Globus pallidus (tissue), 1 donor: ENCODE results near the gene KLHL17.
"Not testable (repeated sequence)": the region's sequence is repeated elsewhere in the genome, so short reads cannot be mapped to it uniquely, and the experiment has no call there.

Experiments
- DNase-seq: peaks from one replicate; pipeline ENCODE4 v3.0.0-alpha.2; 2015; ENCODE audit warnings: low spot score

KLHL17 gene

DNA sequence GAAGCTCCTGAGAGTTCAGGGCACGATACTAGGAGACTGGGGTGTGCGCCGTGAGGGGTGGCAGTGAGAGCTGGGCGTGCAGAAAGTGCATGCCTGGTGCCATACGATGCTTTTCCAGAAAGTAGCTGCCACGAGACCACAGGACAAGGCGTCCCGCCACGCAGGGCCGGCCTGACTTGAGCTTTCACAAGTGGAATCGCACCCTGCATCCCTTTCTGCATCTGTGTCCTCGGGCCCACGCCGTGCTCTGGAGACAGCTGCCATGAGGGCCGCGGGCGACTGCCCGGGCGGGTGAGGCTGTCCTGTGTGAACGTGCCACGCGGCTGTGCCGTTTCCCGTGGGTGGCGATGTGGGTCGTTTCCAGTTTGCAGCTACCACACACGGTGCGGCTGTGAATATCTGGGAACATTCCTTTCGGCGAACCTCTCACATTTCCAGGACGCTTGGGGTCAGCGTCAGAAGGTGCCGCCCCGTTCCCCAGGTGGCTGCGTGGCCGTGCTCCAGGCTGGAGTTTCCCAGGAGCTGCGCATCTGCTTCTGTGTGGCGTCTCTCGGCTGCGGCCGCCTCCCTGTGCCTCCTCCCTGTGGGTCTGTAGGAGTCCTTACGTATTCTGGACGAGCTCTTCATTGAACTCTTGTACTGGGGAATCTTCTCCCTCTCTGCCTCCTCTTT, 22.5 kb downstream of the KLHL17 start:
- no peak for DNase-seq

DNA sequence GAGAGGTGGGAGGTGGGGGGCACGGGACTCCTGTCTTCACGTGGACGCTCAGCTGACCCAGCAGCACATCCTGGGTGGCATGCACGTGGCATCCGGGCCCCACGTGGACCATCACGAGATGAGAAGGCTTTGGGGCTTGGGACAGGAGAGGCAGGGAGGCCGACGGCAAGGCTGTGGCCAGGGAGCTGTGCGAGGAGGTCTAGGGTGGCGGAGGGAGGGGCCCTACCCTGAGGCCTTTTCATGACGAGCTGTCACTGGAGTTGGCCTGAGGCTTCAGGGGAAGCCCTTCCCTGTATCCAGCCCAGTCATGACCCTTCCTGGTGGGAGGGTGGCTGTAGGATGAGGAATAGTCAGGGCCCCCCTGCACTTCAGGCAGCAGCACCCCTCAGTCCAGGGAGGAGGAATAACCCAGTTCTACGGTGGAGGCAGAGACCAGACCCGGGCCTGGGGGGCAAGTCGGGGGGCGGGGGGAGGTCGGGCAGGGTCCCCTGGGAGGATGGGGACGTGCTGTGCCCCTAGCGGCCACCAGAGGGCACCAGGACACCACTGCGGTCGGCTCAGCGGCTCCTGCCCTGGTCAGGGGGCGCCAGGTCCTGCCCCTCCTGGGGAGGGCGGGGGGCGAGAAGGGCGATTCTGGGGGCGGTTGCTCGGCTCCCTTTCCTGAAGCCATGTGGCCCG, 23.6 kb downstream of the KLHL17 start:
- no peak for DNase-seq

DNA sequence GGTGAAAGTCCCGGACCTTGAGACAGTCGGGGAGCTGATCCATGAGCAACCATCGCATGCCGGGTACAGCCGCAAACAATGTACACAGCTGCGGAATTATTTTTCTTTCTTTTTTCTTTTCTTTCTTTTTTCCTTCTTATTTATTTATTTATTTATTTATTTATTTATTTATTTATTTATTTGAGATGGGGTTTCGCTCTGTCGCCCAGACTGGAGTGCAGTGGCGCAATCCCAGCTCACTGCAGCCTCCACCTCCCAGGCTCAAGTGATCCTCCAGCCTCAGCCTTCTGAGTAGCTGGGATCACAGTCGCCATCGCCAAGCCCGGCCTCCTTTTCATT, 24.1 kb downstream of the KLHL17 start:
- no peak for DNase-seq

DNA sequence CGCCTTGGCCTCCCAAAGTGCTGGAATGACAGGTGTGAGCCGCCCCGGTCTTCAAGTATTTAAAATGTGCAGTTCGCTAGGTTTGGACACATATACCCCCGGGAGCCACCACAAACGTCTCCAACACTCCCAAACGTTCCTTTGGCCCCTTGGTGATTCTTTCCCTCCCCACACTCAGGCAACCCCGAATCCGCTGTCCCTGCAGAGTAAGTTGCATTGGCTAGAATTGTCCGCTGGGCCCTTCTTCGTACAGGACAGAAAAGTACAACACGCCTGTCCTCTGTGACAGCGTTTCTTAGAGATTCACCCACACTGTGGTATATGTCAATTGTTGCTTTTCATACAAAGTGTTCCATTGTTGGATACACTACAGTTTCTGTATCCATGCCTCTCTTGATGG, 24.7 kb downstream of the KLHL17 start:
- no peak for DNase-seq

DNA sequence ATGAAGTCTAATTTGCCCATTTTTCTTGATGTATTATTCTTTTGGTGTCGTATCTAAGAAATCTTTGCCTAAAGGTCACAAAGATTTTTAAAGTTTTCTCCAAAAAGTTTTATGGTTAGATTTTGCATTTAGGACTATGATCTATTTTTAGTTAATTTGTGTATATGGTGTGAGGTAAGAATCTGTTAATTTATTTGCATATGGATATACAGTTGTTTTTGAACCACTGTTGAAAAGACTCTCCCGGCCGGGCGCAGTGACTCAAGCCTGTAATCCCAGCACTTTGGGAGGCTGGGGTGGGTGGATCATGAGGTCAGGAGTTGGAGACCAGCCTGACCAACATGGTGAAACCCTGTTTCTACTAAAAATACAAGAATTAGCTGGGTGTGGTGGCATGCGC, 27.7 kb downstream of the KLHL17 start:
- DNase-seq, result not testable (repeated sequence)

DNA sequence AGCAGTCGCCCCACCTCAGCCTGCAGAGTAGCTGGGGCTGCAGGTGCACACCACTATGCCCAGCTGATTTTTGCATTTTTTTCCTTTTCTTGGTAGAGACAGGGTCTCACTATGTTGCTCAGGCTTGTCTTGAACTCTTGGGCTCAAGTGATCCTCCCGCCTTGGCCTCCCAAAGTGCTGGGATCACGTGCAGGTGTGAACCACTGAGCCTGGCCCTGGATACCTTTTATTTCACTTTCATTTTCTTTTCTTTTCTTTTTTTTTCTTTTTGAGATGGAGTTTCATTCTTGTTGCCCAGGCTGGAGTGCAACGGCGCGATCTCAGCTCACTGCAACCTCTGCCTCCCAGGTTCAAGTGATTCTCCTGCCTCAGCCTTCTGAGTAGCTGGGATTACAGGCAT, 30.9 kb downstream of the KLHL17 start:
- DNase-seq, result not testable (repeated sequence)

DNA sequence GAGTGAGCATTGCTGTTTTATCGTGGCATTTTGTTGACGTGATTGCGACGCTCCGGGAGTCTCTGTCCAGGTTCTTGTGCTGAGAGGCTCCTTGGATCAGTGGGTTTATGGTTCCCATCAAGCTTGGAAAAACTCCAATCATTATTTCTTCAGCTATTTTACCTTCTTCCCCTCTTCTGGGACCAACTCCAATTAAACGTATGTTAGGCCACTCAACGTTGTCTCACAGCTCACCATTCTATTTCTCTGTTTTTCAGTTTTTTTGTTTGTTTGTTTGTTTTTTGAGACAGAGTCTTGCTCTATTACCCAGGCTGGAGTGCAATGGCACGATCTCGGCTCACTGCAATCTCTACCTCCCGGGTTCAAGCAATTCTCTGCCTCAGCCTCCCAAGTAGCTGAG, 31.5 kb downstream of the KLHL17 start:
- no peak for DNase-seq

DNA sequence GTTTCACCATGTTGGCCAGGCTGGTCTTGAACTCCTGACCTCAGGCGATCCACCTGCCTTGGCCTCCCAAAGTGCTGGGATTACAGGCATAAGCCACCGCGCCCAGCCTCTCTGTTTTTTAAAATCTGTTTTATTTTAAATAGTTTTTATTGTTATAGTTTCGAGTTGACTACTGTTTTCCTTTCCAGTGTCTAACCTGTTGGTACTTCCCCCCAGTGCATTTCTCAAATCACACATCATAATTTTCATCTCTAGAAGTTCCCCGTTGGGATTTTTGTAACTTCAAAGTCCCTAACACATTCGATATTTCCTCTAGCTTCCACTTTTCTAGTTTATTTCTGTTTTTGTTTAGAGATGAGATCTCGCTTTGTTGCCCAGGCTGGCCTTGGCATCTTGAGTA, 32.0 kb downstream of the KLHL17 start:
- DNase-seq, result no peak

DNA sequence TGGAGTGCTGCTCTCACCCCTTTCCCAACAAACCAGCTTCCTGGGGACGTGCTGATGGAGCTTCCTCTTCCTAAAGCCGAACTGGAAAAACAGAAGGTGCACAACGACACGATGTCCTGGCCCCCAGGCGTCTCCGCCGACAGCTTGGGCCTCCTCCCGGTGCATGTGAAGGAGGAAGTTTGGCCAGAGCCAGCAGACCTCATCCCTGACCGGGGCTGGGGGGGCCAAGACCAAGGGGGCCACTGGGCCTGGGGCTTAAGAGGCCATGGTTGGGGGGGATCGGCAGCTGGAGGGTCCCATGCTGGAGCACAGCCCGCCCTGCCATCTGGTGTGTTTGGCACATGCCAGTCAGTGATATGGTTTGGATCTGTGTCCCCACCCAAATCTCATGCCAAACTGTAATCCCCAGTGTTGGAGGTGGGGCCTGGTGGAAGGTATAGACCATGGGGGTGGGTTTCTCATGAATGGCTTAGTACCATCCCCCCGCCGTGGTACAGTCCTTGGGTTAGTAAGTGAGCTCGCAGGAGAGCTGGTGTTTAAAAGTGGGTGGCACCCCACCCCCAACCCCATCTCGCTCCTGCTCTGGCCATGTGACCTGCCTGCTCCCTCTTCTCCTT, 33.1 kb downstream of the KLHL17 start:
- DNase-seq, result no peak

DNA sequence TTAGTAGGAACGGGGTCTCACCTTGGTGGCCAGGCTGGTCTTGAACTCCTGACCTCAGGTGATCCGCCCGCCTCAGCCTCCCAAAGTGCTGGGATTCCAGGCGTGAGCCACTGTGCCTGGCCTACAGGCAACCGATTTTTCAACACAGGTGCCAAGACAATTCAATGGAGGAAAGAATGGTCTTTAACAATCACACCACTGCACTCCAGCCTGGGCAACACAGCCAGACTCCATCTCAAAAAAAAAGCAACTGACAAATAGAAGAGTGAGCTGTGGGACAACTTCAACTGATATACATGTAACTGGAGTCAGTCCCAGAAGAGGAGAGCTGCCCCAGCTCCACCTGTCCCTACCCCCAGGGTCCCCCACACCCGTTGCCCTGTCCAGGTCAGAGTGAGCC, 34.2 kb downstream of the KLHL17 start:
- DNase-seq, result not testable (repeated sequence)

DNA sequence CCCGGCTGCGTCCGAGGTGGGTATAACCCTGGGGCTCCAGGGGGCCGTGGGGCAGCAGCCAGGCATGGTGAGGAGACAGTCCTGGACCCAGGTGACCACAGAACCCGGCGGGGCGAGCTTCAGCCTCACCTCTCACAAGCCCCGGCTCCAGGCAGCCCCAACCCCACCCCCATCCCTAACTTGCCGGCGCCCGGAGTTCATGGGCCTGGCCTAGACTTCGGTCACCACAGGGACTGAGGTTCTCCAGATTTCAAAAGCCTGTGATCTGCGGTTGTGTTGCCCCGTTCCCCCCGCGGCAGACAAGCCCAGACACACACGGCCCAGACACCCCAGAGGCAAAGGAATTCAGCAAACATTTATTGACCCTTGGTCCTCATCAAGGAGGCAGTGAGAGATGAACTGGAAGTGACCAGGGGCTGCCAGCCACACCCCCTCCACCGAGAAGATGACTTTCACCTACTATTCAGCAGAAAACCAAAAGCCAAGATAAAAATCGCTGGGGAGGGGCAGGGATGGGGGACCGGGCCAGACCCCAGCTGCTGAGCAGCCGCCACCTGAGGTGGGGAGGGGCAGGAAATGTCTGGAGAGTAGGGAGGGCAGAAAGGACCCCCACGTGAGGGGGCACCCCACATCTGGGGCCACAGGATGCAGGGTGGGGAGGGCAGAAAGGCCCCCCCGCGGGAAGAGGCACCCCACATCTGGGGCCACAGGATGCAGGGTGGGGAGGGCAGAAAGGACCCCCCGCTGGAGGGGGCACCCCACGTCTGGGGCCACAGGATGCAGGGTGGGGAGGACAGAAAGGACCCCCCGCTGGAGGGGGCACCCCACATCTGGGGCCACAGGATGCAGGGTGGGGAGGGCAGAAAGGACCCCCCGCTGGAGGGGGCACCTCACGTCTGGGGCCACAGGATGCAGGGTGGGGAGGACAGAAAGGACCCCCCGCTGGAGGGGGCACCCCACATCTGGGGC, 35.6 kb downstream of the KLHL17 start:
- DNase-seq, result no peak

DNA sequence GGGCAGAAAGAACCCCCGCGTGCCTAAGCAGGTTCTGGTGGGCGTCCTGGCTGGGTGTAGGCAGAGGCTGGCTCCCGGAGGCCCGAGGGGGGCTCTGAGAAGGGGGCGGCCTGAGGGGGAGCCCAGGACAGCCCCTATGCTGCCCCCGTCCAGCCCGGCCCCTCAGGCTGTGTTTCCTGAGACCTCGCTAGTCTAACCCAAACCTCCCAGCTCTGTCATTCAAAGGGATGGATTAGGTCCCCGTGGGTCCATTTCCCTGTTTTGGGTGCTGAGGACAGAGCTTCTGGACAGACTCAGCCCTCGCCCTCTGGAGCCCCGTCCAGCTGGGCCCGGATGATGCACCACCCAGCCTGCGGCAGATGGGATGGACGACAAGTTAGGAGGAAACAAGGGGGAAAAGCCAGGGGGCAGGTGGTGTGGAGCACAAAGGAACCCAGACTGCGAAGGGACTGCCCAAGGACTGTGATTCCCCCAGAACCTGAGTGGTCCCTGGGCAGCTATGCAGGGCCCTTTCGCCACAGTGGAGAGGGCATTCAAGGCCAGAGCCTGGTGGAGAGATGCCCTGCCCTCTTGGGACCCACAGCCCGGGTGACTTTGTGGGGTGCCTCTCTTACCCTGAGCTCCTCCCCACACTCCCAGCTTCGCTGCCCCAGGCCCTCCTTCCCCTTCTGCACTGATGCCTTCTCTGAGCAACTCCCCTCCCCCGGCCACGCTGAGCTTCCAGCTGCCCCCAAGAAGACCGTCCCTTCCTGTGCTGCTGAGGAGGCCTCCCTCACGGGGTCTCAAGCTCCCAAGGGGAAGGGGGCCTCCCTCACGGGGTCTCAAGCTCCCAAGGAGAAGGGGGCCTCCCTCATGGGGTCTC, 36.7 kb downstream of the KLHL17 start:
- DNase-seq, result no peak

DNA sequence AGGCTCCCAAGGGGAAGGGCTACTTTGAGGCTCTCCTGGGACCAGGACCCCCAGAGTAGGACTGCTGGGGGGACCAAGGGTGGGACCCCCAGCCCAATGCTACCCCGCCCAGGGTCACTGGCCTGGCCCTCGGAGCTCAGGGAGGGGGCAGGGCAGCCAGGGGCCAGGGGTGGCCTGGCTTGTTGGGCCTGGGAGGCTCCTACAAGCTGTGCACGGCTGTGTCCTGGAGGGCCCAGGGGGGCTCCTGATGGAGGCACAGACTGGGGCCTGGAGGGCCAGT, 37.3 kb downstream of the KLHL17 start:
- no peak for DNase-seq

DNA sequence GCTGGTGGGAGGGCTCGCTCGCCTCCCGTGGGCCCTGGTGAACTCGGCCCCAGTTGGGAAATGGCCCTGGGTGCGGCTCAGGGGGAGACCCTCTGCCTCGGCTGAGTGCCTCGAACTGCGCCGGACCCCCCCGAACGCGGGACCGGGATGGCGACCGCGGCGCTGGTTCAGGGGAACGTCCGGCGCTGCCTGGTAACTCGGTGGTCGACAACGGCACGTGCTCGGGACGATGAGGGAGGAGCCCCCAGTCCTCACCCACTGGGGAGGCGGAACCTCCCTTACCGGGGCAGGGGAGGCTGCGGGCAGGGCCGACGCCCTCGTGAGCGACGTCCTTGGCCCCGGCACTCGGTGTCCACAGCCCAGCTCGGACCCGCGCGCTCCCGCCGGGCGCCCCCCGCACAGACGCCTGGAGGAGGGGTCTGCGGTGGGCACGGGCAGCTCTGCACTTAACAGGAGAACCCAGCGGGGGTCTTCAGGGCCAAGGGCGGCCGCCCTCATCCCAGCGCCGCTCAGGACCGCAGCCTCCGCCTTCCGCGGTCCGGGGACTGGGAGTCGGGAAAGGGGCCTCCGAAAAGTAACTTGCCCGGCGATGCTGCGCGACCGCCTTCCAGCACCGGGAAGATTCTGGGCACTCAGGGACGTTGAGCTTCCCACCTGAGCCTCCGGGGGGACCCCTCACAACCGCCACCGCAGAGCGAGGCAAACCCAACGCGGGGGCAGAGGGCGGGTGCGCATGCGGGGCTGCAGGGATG, 37.8 kb downstream of the KLHL17 start:
- no peak for DNase-seq

DNA sequence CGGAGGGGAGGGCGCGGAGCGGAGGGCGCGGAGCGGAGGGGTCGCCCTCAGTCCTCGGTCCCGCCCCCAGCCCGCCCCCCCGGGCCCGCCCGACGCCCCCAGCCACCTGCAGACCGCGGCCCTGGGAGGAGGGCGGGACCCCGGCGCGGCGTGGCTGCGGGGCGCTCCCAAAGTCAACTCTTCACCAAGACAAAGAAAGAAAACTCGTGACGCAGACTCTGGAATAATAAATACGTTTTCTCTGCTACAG, 38.3 kb downstream of the KLHL17 start:
- no peak for DNase-seq

DNA sequence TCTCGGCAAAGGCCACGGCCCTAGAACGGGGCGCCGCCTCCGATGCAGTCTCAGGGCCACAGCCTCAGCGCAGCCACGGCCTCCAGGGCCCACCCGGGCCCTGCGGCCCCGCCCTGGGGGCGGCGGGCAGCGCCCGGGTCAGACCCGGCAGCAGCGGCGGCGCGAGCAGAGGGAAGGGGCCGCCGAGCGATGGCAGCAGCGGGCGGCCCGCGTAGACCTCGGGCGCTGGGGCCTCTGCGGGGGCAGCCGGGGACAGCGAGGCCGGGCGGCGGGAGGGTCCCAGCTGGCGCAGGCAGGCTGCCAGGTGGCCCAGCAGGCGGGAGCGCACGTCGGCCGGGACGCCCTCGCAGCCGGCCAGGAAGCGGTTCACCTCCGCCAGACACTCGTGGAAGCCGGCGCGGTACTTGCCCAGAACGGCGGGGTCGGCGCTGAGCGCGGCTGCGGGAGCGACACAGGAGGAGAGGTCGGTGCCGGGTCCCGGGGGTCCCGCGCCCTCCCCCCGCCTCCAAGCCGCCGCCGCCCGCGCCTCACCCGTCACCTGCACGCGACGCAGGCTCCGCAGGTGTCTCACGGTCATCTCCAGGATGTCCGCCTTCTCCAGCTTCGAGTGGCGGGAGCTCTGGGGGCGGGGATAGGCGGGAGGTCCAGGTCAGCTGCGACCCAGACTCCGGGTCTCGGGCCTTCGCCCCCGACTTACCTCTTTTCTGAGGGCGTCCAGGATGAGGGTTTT, 38.8 kb downstream of the KLHL17 start:
- DNase-seq, result no peak

DNA sequence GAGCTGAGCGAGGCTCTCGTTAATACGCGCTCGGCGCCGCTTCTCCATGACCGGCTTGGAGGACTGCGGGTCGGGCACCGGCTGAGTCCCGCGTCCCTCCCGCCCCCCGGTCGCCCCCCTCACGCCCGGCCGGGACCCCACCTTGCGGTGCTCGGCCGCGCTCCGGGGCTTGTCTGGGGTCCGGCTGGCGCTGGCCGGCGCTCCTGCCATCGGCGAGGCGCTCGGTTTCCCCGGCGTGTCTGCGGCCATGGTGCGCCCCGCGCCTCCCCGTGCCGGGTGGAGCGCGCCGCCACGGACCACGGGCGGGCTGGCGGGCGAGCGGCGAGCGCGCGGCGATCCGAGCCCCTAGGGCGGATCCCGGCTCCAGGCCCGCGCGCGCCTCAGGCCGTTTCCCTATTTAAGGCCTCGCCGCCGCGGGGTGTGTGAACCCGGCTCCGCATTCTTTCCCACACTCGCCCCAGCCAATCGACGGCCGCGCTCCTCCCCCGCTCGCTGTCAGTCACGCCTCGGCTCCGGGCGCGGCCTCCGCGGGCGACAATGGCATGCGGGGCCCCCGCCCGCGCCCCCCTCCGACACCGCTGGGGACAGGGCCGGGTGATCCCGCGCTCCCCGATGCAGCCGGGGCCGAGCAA, 39.5 kb downstream of the KLHL17 start, which contains the start of gene HES4:
Gene HES4, minus strand, starts transcription at position 373 of the 632 bp plus-strand sequence. Its CDS starts 124 bp downstream, at position 249.
- no peak for DNase-seq

DNA sequence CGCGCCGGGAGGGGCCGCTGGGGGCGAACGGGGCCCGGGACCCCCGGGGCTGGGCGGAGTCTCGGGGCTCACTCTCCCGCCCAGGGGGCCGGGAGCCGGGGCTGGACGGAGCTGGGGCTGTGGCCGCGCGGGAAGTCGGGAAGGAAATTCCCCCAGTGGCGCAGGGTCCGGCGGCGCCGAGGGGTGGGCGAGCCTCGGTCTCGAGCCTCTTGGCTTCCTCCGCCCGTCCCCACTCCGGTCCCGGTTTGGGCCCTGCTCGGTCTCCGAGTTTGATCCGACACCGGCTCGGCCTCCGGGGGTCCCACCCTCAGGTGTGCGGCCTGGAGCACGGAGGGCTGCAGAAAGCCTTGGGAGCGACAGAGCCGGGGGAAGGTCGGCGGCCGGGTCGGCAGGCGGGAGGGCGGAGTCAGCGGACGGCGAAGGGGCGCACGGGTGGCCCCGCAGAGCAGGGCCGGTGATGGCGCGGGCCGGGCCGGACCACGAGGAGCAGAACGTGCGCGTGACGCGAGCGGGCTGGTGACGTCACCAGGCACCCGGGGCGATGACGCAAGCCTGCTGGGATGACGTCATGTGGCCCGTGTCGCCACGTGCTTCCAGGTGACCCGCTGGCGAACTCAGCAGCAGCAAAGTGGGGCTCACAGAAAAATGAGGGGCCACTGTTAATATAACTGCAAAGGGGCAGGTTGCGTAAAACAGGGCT, 40.1 kb downstream of the KLHL17 start:
- DNase-seq, result no peak

DNA sequence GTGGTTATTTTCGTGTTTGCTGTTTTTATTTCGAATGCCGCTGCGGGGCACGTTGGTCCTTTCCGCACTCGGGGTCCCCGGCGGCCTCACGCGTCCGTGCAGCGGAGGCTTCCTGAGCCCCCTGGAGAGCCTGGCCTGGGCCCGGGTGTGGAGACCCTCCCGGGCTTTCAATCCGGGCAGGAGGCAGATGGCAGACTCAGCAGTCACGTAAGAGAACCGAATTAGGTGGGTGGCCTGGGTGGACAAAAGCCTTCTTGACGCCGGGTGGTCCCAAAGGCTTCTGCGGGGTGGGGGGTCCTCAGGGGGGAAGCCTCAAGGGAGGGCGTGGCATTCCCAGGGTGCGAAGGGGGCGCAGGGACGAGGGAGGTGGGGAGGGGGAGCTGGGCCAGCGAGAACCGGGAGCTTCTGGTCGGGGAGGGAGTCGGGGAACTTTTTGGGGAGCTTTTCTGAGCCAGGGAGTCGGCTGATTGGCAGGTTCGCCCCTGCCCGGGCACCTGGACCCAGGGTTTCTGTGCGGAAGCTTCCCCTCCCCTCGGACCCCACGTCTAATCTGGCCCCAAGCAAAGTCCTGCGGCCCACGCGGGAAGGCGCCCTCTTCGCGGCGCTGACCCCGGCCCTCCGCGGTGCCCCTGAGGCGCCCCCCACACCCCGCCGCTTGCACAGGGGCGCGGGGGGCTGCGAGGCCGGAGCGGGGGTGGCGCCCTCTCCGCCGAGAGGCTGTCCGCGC, 40.8 kb downstream of the KLHL17 start:
- DNase-seq, result no peak
